CD8-positive, alpha-beta memory T cell (primary cell): ENCODE results near the gene REPS1. TPM values are rescaled to one million over a fixed set of nuclear protein-coding genes. Genes with fewer than 3 reads are reported as not detected.
A peak's percentile ranks its signal among the peaks of the same experiment; 100 is the strongest.
"Not testable (repeated sequence)": the region's sequence is repeated elsewhere in the genome, so short reads cannot be mapped to it uniquely, and the experiment has no call there.

ENCODE experiments used
- CTCF ChIA-PET: fragments of 350-600 bp; sonication (Branson Sonifier 250); formaldehyde crosslinking; loops from one replicate; lab custom pipeline; 2021; ENCODE audit warnings: antibody characterized with exemption; lab: Charles Lee
- POLR2A ChIA-PET: fragments of 350-600 bp; sonication (Branson Sonifier 250); formaldehyde crosslinking; loops from one replicate; lab custom pipeline; 2021; ENCODE audit warnings: antibody characterized with exemption; lab: Charles Lee
- DNase-seq, 5 donors: peaks; one replicate each; pipeline versions ENCODE4 v3.0.0 to v3.0.0-alpha.2; 2020 to 2022; ENCODE audit warnings: mixed read lengths in 1 of 5
- H3K27ac ChIP-seq: one replicate; pipeline ENCODE4 v1.7.0; 2013; ENCODE audit warnings: low read depth, mild to moderate bottlenecking, low read length, moderate library complexity
- H3K27me3 ChIP-seq: 2 replicates; pipeline ENCODE4 v1.7.0; 2013; ENCODE audit warnings: low read length, mild to moderate bottlenecking; ENCODE audit not compliant: insufficient read depth, poor library complexity, severe bottlenecking
- H3K36me3 ChIP-seq: 2 replicates; pipeline ENCODE4 v1.7.0; 2013; ENCODE audit warnings: mild to moderate bottlenecking, low read length, moderate library complexity; ENCODE audit not compliant: insufficient read depth
- H3K4me1 ChIP-seq: 2 replicates; pipeline ENCODE4 v1.7.0; 2013; ENCODE audit warnings: mild to moderate bottlenecking, low read length, moderate library complexity; ENCODE audit not compliant: insufficient read depth
- H3K4me3 ChIP-seq: 2 replicates; pipeline ENCODE4 v1.7.0; 2013; ENCODE audit warnings: mild to moderate bottlenecking, low read length
- H3K9me3 ChIP-seq: 2 replicates; pipeline ENCODE4 v1.7.0; 2013; ENCODE audit warnings: mild to moderate bottlenecking, low read length
- H3K27ac Mint-ChIP-seq, 8 donors: one replicate each; pipeline ENCODE4 v1.8.0; 2020 to 2021; ENCODE audit warnings: mixed read lengths in 8 of 8, mild to moderate bottlenecking in 6 of 8, inconsistent platforms in 3 of 8, moderate library complexity in 3 of 8
- H3K27me3 Mint-ChIP-seq, 2 donors: one replicate each; pipeline ENCODE4 v1.8.0; 2020 to 2021; ENCODE audit warnings: mixed read lengths in 2 of 2, mild to moderate bottlenecking in 1 of 2, moderate library complexity in 1 of 2
- H3K36me3 Mint-ChIP-seq, 3 donors: one replicate each; pipeline ENCODE4 v1.8.0; 2020 to 2021; ENCODE audit warnings: mixed read lengths in 3 of 3, inconsistent platforms in 1 of 3, mild to moderate bottlenecking in 1 of 3
- H3K4me1 Mint-ChIP-seq, 3 donors: one replicate each; pipeline ENCODE4 v1.8.0; 2020 to 2021; ENCODE audit warnings: mixed read lengths in 3 of 3, inconsistent platforms in 1 of 3, mild to moderate bottlenecking in 1 of 3
- H3K4me3 Mint-ChIP-seq, 7 donors: one replicate each; pipeline ENCODE4 v1.8.0; 2020 to 2021; ENCODE audit warnings: mixed read lengths in 7 of 7, mild to moderate bottlenecking in 6 of 7, moderate library complexity in 4 of 7, inconsistent platforms in 2 of 7
- H3K9me3 Mint-ChIP-seq, 5 donors: one replicate each; pipeline ENCODE4 v1.8.0; 2020 to 2022; ENCODE audit warnings: mixed read lengths in 5 of 5, mild to moderate bottlenecking in 3 of 5, moderate library complexity in 2 of 5, inconsistent platforms in 1 of 5
- polyA plus RNA-seq: library from polyadenylated mRNA; unstranded; fragments of 300-500 nt; fragmentation: Illumina TruSeq; gene quantifications from one replicate; pipeline ENCODE4 v1.2.3, GENCODE V29; 2021
- total RNA-seq, 2 experiments: library from RNA; stranded (reverse); gene quantifications; one replicate each; pipeline ENCODE4 v1.2.3, GENCODE V29; 2021

Gene REPS1
- total and polyA plus RNA-seq, 3 experiments from 2014 or later, result 37.3 to 69.5 (median 64.4) TPM

GRCh38 chr6:138943089-138943625 lies 44.9 kb downstream of the REPS1 start:
- peaks cover 9 to 70% (median 18%) of the 10 kb centered on the region in 3 donors for H3K36me3 Mint-ChIP-seq
- POLR2A ChIA-PET, result no interaction called here
- H3K36me3 ChIP-seq, result peaks cover 9% of the 10 kb centered on the region

GRCh38 chr6:138936873-138937272 lies 51.2 kb downstream of the REPS1 start:
- H3K4me3 ChIP-seq, H3K4me1 Mint-ChIP-seq, H3K27me3 ChIP-seq, H3K27ac Mint-ChIP-seq, CTCF ChIA-PET, H3K27ac ChIP-seq, POLR2A ChIA-PET, H3K9me3 ChIP-seq, H3K9me3 Mint-ChIP-seq, H3K36me3 ChIP-seq, H3K4me1 ChIP-seq, H3K27me3 Mint-ChIP-seq, DNase-seq, H3K4me3 Mint-ChIP-seq: not testable (repeated sequence)
- H3K36me3 Mint-ChIP-seq, result peaks cover 24 to 72% (median 27%) of the 10 kb centered on the region in 3 donors

More at GRCh38 chr6:138943089-138943625, 44.9 kb downstream of the REPS1 start:
- Histone ChIP-seq H3K4me1 (peaks cover 15% of the 10 kb centered on the region), H3K27me3 (no peaks in the 10 kb centered on the region), H3K27ac (no peak overlapping the region), H3K4me3 (no peak overlapping the region), H3K9me3 (no peaks in the 10 kb centered on the region)
- CTCF ChIA-PET, result interaction anchor here (1.3 kb wide), 1 partner anchor 45 kb away, joined by 3 read pairs; the partner anchor contains the start of gene REPS1
- H3K4me3 Mint-ChIP-seq, result no peak overlapping the region
- peaks cover 30 to 42% (median 32%) of the 10 kb centered on the region in 3 donors for H3K4me1 Mint-ChIP-seq
- no peaks in the 10 kb centered on the region for H3K27me3 Mint-ChIP-seq
- no peaks in the 10 kb centered on the region for H3K9me3 Mint-ChIP-seq
- H3K27ac Mint-ChIP-seq, result peak overlapping the region in 3 of 8 donors; percentile 9 to 68 (median 54)
- DNase-seq, result no peak

DNA sequence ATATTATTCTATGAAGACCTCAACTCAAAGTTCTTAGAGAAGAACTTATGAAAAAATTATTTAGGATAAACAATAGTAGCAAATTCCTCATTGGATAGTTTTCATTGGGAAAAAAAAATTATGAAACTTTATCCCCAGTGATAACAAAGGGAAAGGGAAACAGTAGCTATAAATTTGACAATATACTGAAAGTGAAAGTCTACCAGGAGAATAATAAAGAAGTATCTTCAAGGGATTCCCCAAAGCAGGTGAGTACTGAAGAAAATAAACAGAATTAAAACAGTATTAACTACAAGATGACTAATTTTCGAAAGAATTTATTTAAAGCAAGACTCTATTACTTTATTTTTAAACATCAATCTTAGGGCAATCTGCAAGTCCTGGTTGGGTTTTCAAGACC lies 56.4 kb downstream of the REPS1 start:
- CTCF ChIA-PET, result no interaction called here
- POLR2A ChIA-PET, result no interaction called here
- Mint-ChIP-seq H3K4me3 (no peak overlapping the region), H3K36me3 (peaks cover 14 to 70% (median 17%) of the 10 kb centered on the region in 3 donors), H3K9me3 (peaks cover 0 to under 1% (median 0%) of the 10 kb centered on the region in 5 donors), H3K4me1 (peaks cover 9 to 17% (median 13%) of the 10 kb centered on the region in 3 donors), H3K27me3 (no peaks in the 10 kb centered on the region), H3K27ac (no peak overlapping the region)
- no peaks in the 10 kb centered on the region for H3K9me3 ChIP-seq
- H3K27ac ChIP-seq, result no peak overlapping the region
- DNase-seq, result no peak
- H3K36me3 ChIP-seq, result no peaks in the 10 kb centered on the region
- H3K4me3 ChIP-seq, result no peak overlapping the region
- H3K4me1 ChIP-seq, result no peaks in the 10 kb centered on the region
- H3K27me3 ChIP-seq, result no peaks in the 10 kb centered on the region

- H3K9me3 Mint-ChIP-seq, result no peaks in the 10 kb centered on the region
- H3K36me3 ChIP-seq, result no peaks in the 10 kb centered on the region
- H3K4me1 Mint-ChIP-seq, result peaks cover under 1 to 17% (median 6%) of the 10 kb centered on the region in 3 donors
- no peak overlapping the region for H3K27ac ChIP-seq
- no peaks in the 10 kb centered on the region for H3K4me1 ChIP-seq
- no peak overlapping the region for H3K27ac Mint-ChIP-seq
- ChIA-PET CTCF (no interaction called here), POLR2A (no interaction called here)
- no peak for DNase-seq
- H3K4me3 Mint-ChIP-seq, result no peak overlapping the region
- H3K4me3 ChIP-seq, result no peak overlapping the region
- peaks cover 4 to 65% (median 16%) of the 10 kb centered on the region in 3 donors for H3K36me3 Mint-ChIP-seq
- no peaks in the 10 kb centered on the region for H3K27me3 Mint-ChIP-seq
- no peaks in the 10 kb centered on the region for H3K9me3 ChIP-seq
- H3K27me3 ChIP-seq, result no peaks in the 10 kb centered on the region
Measured at GRCh38 chr6:138926579-138926978, 61.5 kb downstream of the REPS1 start.

- H3K27ac ChIP-seq, result no peak overlapping the region
- Mint-ChIP-seq H3K36me3 (peaks cover 4 to 68% (median 14%) of the 10 kb centered on the region in 3 donors), H3K4me1 (peaks cover 0 to 12% (median 4%) of the 10 kb centered on the region in 3 donors), H3K27me3 (no peaks in the 10 kb centered on the region), H3K4me3 (no peak overlapping the region), H3K27ac (no peak overlapping the region), H3K9me3 (no peaks in the 10 kb centered on the region)
- no peak for DNase-seq
- H3K27me3 ChIP-seq, result no peaks in the 10 kb centered on the region
- H3K4me3 ChIP-seq, result no peak overlapping the region
- CTCF ChIA-PET, result no interaction called here
- H3K4me1 ChIP-seq, result no peaks in the 10 kb centered on the region
- no peaks in the 10 kb centered on the region for H3K9me3 ChIP-seq
- peaks cover 2% of the 10 kb centered on the region for H3K36me3 ChIP-seq
- POLR2A ChIA-PET, result no interaction called here
Measured at GRCh38 chr6:138925806-138926205, 62.2 kb downstream of the REPS1 start.

DNA sequence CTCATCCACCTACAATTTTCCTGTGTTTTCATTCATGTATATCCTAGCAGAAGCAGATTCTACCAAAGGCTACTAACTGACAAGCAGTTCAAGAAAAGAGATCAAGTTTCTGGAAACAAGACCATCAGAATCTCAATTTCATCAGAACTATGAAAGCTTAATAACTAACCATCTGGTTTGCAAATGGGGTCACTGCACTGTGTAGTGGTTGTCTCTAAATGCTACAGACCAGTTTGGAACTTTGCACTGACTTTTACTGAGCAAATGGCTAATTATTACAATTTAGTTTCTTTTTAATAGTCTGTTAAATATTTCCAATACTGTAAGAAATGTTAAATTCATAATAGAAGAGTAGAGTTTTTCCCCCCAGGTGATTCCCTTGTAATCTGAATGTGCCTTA lies 64.5 kb downstream of the REPS1 start:
- no peak for DNase-seq
- Mint-ChIP-seq H3K27ac (peak overlapping the region in 1 of 8 donors; percentile 23), H3K27me3 (no peaks in the 10 kb centered on the region), H3K4me3 (no peak overlapping the region), H3K9me3 (no peaks in the 10 kb centered on the region), H3K36me3 (peaks cover 8 to 67% (median 17%) of the 10 kb centered on the region in 3 donors), H3K4me1 (peaks cover 0 to 11% (median 4%) of the 10 kb centered on the region in 3 donors)
- ChIA-PET POLR2A (no interaction called here), CTCF (no interaction called here)
- no peak overlapping the region for H3K27ac ChIP-seq
- no peaks in the 10 kb centered on the region for H3K9me3 ChIP-seq
- H3K27me3 ChIP-seq, result no peaks in the 10 kb centered on the region
- no peaks in the 10 kb centered on the region for H3K4me1 ChIP-seq
- H3K36me3 ChIP-seq, result peaks cover 17% of the 10 kb centered on the region
- no peak overlapping the region for H3K4me3 ChIP-seq

- H3K27me3 Mint-ChIP-seq, result no peaks in the 10 kb centered on the region
- Histone ChIP-seq H3K27ac (no peak overlapping the region), H3K9me3 (no peaks in the 10 kb centered on the region), H3K36me3 (peaks cover 17% of the 10 kb centered on the region), H3K4me3 (no peak overlapping the region), H3K27me3 (no peaks in the 10 kb centered on the region), H3K4me1 (no peaks in the 10 kb centered on the region)
- DNase-seq, result no peak
- CTCF ChIA-PET, result no interaction called here
- POLR2A ChIA-PET, result no interaction called here
- peaks cover 11 to 64% (median 13%) of the 10 kb centered on the region in 3 donors for H3K36me3 Mint-ChIP-seq
- no peak overlapping the region for H3K4me3 Mint-ChIP-seq
- peak overlapping the region in 1 of 8 donors; percentile 33 for H3K27ac Mint-ChIP-seq
- H3K9me3 Mint-ChIP-seq, result no peaks in the 10 kb centered on the region
- H3K4me1 Mint-ChIP-seq, result peaks cover 0 to 6% (median 4%) of the 10 kb centered on the region in 3 donors
Measured at GRCh38 chr6:138920906-138921305, 67.1 kb downstream of the REPS1 start.

DNA sequence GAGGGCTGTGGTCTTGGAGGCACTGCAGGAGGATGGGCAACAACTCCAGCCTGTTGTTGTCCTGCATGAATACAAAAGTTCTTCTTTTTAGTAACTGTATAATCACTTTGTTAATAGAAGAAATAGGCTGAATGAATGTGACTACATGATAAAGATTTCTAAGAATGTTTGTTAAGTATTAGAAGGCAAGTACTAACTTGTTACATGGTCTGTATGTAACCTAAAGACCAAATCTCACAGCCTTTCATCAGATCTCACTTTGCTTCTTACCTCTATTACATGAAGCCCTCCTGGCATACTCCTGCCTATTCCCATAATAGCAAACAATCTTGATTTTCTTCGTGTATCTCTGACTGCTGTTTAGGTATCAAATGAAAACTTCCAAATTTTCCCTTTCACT lies 73.4 kb downstream of the REPS1 start:
- Histone ChIP-seq H3K4me3 (no peak overlapping the region), H3K27ac (no peak overlapping the region), H3K27me3 (no peaks in the 10 kb centered on the region), H3K9me3 (no peaks in the 10 kb centered on the region), H3K4me1 (no peaks in the 10 kb centered on the region), H3K36me3 (peaks cover 27% of the 10 kb centered on the region)
- DNase-seq, result no peak
- Mint-ChIP-seq H3K9me3 (no peaks in the 10 kb centered on the region), H3K27me3 (no peaks in the 10 kb centered on the region), H3K27ac (peak overlapping the region in 3 of 8 donors; percentile 13 to 42 (median 40)), H3K36me3 (peaks cover 20 to 77% (median 44%) of the 10 kb centered on the region in 3 donors), H3K4me3 (no peak overlapping the region), H3K4me1 (no peaks in the 10 kb centered on the region)
- ChIA-PET POLR2A (no interaction called here), CTCF (no interaction called here)
